Raji (cell line): ENCODE data around the gene MAP3K4.

Source experiments
- POLR2A ChIP-seq: IDR thresholded peaks from 2 replicates; pipeline ENCODE4 v1.6.1; 2011; ENCODE audit warnings: low read depth, low read length, control low read depth; ENCODE audit not compliant: insufficient read depth

MAP3K4 gene

GRCh38 chr6:161035981-161036263 lies 44.4 kb downstream of the MAP3K4 start:
- no peak for TF ChIP-seq POLR2A

DNA sequence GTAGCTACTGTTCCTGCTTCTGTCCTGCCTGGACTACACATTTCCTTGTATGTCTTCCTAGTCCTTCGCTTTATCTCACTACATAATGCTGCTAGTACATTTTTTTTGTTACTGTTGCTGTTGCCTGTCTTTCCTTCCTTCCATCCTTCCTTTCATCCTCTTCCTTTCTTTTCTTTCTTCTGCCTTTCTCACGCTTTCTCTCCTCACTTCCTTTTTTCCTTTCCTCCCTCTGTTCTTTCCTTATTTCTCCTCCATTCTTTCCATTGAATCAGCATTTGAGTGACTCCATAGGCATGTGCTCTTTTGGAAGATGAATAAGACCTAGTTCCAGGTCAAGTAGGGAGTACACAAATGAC lies 46.3 kb downstream of the MAP3K4 start:
- no peak for TF ChIP-seq POLR2A

GRCh38 chr6:161038229-161039031 lies 46.9 kb downstream of the MAP3K4 start:
- no peak for TF ChIP-seq POLR2A

DNA sequence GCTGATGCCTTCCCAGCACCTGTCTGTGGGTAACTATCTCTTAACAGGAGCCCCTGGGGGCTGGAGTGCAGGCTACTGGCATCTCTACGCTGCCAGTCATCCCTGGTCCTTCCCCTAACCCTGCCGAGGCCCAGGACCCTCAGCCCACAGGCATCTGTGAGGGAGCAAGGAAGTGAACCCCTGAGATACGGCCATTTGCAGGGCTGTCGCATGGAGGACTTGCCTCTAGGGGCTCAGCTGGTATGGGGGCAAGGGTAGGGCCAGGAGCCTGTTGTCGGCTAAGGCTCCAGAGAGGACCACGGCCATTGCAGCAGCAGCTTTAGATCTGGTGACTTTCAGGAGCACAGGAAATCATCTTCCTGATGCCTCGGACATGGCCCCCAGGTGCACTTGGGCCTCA lies 49.7 kb downstream of the MAP3K4 start:
- TF ChIP-seq POLR2A, result no peak

GRCh38 chr6:161044335-161044734 lies 52.8 kb downstream of the MAP3K4 start:
- no peak for TF ChIP-seq POLR2A

DNA sequence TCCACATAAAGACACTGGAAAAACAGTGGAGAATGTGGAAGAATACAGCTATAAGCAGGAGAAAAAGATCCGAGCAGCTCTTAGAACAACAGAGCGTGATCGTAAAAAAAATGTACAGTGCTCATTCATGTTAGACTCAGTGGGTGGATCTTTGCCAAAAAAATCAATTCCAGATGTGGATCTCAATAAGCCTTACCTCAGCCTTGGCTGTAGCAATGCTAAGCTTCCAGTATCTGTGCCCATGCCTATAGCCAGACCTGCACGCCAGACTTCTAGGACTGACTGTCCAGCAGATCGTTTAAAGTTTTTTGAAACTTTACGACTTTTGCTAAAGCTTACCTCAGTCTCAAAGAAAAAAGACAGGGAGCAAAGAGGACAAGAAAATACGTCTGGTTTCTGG lies 57.1 kb downstream of the MAP3K4 start:
- TF ChIP-seq POLR2A, result no peak

DNA sequence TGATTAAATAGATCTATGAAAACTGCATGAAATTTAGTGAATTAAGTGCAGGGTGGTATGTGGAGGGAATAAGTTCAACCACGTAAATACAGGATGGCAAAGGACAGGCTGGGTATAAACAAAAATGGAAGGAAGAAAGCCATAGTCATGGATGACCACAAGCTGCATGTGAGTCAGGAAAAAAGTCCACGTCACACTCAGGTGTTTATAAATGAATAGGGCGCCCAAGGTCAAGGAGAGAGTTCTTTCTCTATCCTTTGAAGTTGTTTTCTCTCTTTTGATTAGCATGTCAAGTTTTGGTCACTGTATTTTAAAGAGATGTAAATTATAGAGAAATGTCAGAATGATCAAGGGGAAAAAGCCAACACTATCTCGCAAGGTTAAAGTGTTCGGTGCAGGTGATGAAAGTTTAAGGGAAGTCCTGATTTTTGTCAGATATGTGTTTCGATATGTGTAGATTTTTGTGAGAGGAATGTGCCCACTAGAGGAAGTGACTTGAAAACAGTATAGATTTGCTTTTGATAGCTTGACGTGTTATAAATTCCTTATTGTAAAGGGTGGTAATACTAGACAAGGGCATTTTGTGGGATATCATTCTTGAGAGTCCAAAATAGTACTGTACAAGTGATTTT lies 58.7 kb downstream of the MAP3K4 start:
- TF ChIP-seq POLR2A, result no peak

- no peak for TF ChIP-seq POLR2A
Measured at GRCh38 chr6:161053103-161053502, 61.5 kb downstream of the MAP3K4 start.

- TF ChIP-seq POLR2A, result no peak
Measured at GRCh38 chr6:161054876-161055275, 63.3 kb downstream of the MAP3K4 start.

GRCh38 chr6:161056451-161056850 lies 64.9 kb downstream of the MAP3K4 start:
- TF ChIP-seq POLR2A, result no peak

GRCh38 chr6:161057103-161058091 lies 65.8 kb downstream of the MAP3K4 start:
- TF ChIP-seq POLR2A, result no peak

- no peak for TF ChIP-seq POLR2A
Measured at GRCh38 chr6:161058741-161059140, 67.2 kb downstream of the MAP3K4 start.

DNA sequence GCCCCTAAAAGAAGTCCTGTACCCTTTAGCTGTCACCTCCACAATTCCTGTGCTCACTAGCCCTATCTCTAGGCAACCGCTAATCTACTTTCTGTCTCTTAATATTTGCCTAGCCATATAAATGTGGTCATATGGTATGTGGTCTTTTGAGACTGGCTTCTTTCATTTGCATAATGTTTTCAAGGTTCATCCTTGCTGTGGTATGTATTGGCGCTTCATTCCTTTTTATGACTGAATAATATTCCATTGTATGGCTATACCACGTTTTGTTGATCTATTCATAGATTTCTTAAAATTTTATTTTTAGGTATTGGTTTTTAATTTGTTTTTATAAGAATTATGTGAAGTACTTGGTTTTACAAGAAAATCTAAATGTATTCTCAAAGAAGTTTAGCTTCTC lies 70.0 kb downstream of the MAP3K4 start:
- no peak for TF ChIP-seq POLR2A

DNA sequence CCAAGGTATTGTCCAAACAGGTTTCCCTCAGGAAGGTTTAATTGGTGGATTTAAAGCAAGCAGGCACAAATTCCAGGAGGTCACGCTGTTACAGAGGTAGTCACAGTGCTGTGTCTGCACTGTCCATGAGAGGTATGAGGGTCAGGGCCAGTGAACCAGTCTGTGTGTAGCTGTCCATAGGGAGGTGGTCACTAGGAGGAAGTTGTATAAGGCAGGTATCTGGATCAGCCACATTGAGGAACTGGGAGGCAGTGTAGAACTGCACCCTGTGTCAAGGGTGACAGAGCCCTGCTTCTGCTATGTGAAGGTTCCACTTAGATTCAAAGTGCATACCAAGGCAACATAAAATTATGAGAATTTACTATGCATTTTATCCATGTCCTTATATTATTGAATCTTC lies 73.3 kb downstream of the MAP3K4 start:
- TF ChIP-seq POLR2A, result no peak

DNA sequence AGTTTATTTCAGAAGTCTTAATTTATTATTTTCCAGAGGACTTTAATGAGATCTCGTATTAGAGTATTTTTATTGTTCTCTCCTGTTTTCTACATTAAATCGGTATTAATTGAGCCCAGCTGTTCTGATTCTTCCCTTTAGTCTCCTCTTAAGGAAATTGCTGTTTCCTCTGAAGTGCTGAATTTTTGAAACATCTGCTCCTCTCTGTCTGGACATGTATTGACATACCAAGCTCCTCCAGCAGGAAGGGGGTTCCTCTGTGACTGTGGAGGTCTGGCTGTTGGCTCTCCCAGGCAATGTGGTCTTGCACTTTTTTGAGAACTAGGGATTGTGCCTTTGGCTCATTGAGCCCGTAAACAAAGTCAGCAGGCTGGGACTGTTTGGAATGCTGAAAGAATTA lies 74.9 kb downstream of the MAP3K4 start:
- no peak for TF ChIP-seq POLR2A

DNA sequence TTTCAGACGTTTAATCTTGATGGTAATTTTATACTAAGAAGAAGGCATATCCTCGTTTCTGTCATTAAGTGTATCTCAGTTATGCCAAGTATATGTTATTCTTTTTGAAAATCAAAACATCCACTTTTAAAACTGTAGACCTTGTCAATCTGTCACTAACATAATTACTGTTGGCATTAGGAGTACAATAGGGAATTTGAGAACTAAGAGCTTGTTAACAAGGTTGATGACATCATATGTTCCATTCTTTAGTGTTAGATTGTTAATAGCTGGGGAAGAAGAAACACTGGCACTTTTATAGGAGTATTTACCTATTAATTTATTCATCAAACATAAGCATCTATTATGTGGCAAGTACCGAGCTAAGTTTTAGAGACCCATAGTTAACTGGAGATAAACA lies 76.2 kb downstream of the MAP3K4 start:
- no peak for TF ChIP-seq POLR2A

DNA sequence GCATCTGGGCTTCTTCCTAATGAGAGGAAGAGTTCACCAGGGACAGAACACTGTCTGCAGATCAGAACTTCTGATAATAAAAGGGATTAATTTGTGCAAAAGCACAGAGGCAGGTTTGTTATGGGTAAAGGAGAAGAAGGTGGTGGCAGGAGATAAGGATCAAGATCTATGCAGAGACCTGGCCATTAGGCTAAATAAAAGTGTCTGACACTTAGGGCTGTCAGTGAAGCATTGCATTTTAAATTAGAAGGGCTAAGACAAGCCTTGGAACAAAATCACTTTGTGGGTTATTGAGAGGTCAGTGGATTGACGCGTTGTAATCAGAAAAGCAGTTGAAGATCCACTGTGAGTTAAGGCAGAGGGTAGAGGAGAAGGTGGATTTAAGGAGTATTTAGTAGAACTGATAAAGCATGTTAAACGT lies 76.8 kb downstream of the MAP3K4 start:
- no peak for TF ChIP-seq POLR2A

DNA sequence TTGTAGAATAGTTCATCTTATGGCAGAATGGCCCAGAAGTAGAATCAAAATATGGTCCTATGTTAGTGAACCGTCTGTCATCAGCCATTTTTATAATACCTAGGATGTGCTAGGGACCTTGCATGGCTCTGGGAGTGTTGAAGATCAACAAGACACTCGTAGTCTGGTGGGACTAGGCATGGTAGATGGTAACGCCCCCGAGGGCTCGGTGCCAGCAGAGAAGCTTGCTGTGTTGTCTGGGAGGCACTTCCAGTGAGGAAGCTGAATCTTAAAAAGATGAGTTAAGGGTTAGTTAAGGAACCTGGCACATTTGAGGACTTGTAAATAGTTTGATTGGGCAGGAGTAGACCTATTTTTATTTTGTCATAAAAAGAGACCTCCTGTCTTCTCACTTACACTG lies 82.4 kb downstream of the MAP3K4 start:
- no peak for TF ChIP-seq POLR2A
